Stimulated activated naive B cell treated with anti-CD40 and anti-IgM and Interleukin-4, amounts not matched to agents 10 μg/mL and 1 μg/mL and 100 μg/mL, for 72 hours (primary cell): ENCODE measurements around the gene PPM1G.

ENCODE experiments used
- ATAC-seq, 2 donors: fragments of 150-1000 bp; cut with Tn5 transposase; replicated peaks; 2 replicates each; pipeline ENCODE4 v1.10.0; 2021; ENCODE audit warnings: moderate library complexity in 1 of 2
- DNase-seq: peaks from one replicate; pipeline ENCODE4 v3.0.0; 2021
- H3K27ac Mint-ChIP-seq: one replicate; pipeline ENCODE4 v1.8.0; 2022; ENCODE audit warnings: mild to moderate bottlenecking, mixed read lengths
- H3K27me3 Mint-ChIP-seq, 2 donors: one replicate each; pipeline ENCODE4 v1.8.0; 2022; ENCODE audit warnings: mixed read lengths in 2 of 2
- H3K36me3 Mint-ChIP-seq, 2 donors: one replicate each; pipeline ENCODE4 v1.8.0; 2022; ENCODE audit warnings: mixed read lengths in 2 of 2, mild to moderate bottlenecking in 1 of 2
- H3K4me1 Mint-ChIP-seq, 2 donors: one replicate each; pipeline ENCODE4 v1.8.0; 2022; ENCODE audit warnings: mixed read lengths in 2 of 2, mild to moderate bottlenecking in 1 of 2
- H3K4me3 Mint-ChIP-seq, 2 donors: one replicate each; pipeline ENCODE4 v1.8.0; 2022; ENCODE audit warnings: mild to moderate bottlenecking in 2 of 2, mixed read lengths in 2 of 2, moderate library complexity in 1 of 2
- H3K9me3 Mint-ChIP-seq, 2 donors: one replicate each; pipeline ENCODE4 v1.8.0; 2022; ENCODE audit warnings: mixed read lengths in 2 of 2, mild to moderate bottlenecking in 1 of 2

Gene PPM1G

GRCh38 chr2:27390822-27391679 is 18.3 kb downstream of the PPM1G start:
- ATAC-seq = no peak
- no peak for DNase-seq
- H3K9me3 Mint-ChIP-seq = no peaks in the 10 kb centered on the region
- H3K27me3 Mint-ChIP-seq = no peaks in the 10 kb centered on the region
- H3K27ac Mint-ChIP-seq = no peak overlapping the region
- peaks cover 29 to 37% of the 10 kb centered on the region in 2 donors for H3K36me3 Mint-ChIP-seq
- H3K4me3 Mint-ChIP-seq = no peak overlapping the region
- peaks cover 10 to 16% of the 10 kb centered on the region in 2 donors for H3K4me1 Mint-ChIP-seq

GRCh38 chr2:27381577-27382181 is 27.7 kb downstream of the PPM1G start:
- H3K36me3 Mint-ChIP-seq = peaks cover 64 to 81% of the 10 kb centered on the region in 2 donors
- DNase-seq (no peak), ATAC-seq (no peak)
- H3K4me1 Mint-ChIP-seq = peaks cover 55 to 75% of the 10 kb centered on the region in 2 donors
- H3K27me3 Mint-ChIP-seq = no peaks in the 10 kb centered on the region
- peaks cover 0 to 3% of the 10 kb centered on the region in 2 donors for H3K9me3 Mint-ChIP-seq
- peak overlapping the region; percentile 91 to 94 for H3K4me3 Mint-ChIP-seq
- H3K27ac Mint-ChIP-seq = peak overlapping the region; percentile 97

- H3K36me3 Mint-ChIP-seq = peaks cover 68 to 86% of the 10 kb centered on the region in 2 donors
- peak; percentile 88 for DNase-seq
- peak within 1 kb of the TSS; percentile 91 to 94 for H3K4me3 Mint-ChIP-seq
Observed at GRCh38 chr2:27380626-27381545, 28.5 kb downstream of the PPM1G start, which contains the start of gene ZNF513. Gene ZNF513 (minus strand): TSS chr2:27380734. CDS start chr2:27380526, 208 bp downstream.

GRCh38 chr2:27379836-27380625 is 29.4 kb downstream of the PPM1G start:
- Mint-ChIP-seq H3K27me3 (no peaks in the 10 kb centered on the region), H3K27ac (peak overlapping the region; percentile 97), H3K4me3 (peak overlapping the region; percentile 91 to 94), H3K36me3 (peaks cover 65 to 83% of the 10 kb centered on the region in 2 donors), H3K4me1 (peaks cover 54 to 75% of the 10 kb centered on the region in 2 donors), H3K9me3 (peaks cover 0 to 3% of the 10 kb centered on the region in 2 donors)
- ATAC-seq = peak; percentile 61 to 64
- DNase-seq = no peak

More at GRCh38 chr2:27380626-27381545, 28.5 kb downstream of the PPM1G start, which contains the start of gene ZNF513:
- no peaks in the 10 kb centered on the region for H3K27me3 Mint-ChIP-seq
- ATAC-seq = peak; percentile 90 to 94
- H3K4me1 Mint-ChIP-seq = peaks cover 56 to 77% of the 10 kb centered on the region in 2 donors
- H3K27ac Mint-ChIP-seq = peak within 1 kb of the TSS; percentile 97
- H3K9me3 Mint-ChIP-seq = peaks cover 0 to 3% of the 10 kb centered on the region in 2 donors

GRCh38 chr2:27379383-27379835 is 30.0 kb downstream of the PPM1G start:
- Mint-ChIP-seq H3K4me3 (peak overlapping the region; percentile 91 to 94), H3K9me3 (peaks cover 0 to 3% of the 10 kb centered on the region in 2 donors), H3K27me3 (no peaks in the 10 kb centered on the region)

GRCh38 chr2:27378809-27379290 is 30.5 kb downstream of the PPM1G start:
- peak overlapping the region; percentile 91 to 94 for H3K4me3 Mint-ChIP-seq
- peaks cover 0 to 3% of the 10 kb centered on the region in 2 donors for H3K9me3 Mint-ChIP-seq
- H3K27ac Mint-ChIP-seq = peak overlapping the region; percentile 97
- no peak for DNase-seq
- peaks cover 60 to 81% of the 10 kb centered on the region in 2 donors for H3K36me3 Mint-ChIP-seq
- peaks cover 53 to 69% of the 10 kb centered on the region in 2 donors for H3K4me1 Mint-ChIP-seq
- no peaks in the 10 kb centered on the region for H3K27me3 Mint-ChIP-seq
- ATAC-seq = no peak

More at GRCh38 chr2:27379383-27379835, 30.0 kb downstream of the PPM1G start:
- ATAC-seq (no peak), DNase-seq (no peak)
- Mint-ChIP-seq H3K4me1 (peaks cover 56 to 72% of the 10 kb centered on the region in 2 donors), H3K36me3 (peaks cover 64 to 83% of the 10 kb centered on the region in 2 donors), H3K27ac (peak overlapping the region; percentile 97)

GRCh38 chr2:27378096-27378808 is 31.1 kb downstream of the PPM1G start:
- DNase-seq (no peak), ATAC-seq (no peak)
- Mint-ChIP-seq H3K9me3 (peaks cover 0 to 3% of the 10 kb centered on the region in 2 donors), H3K4me3 (peak overlapping the region; percentile 6 to 29), H3K36me3 (peaks cover 58 to 81% of the 10 kb centered on the region in 2 donors), H3K4me1 (peaks cover 49 to 70% of the 10 kb centered on the region in 2 donors), H3K27me3 (no peaks in the 10 kb centered on the region), H3K27ac (peak overlapping the region; percentile 82)

- Mint-ChIP-seq H3K36me3 (peaks cover 62 to 85% of the 10 kb centered on the region in 2 donors), H3K4me1 (peaks cover 51 to 76% of the 10 kb centered on the region in 2 donors), H3K27me3 (no peaks in the 10 kb centered on the region), H3K27ac (peak overlapping the region; percentile 82), H3K4me3 (peak overlapping the region; percentile 6 to 43), H3K9me3 (peaks cover 0 to 3% of the 10 kb centered on the region in 2 donors)
- ATAC-seq = no peak
- DNase-seq = no peak
Observed at GRCh38 chr2:27377618-27378095, 31.7 kb downstream of the PPM1G start.

- ATAC-seq = no peak
- peaks cover 57 to 80% of the 10 kb centered on the region in 2 donors for H3K4me1 Mint-ChIP-seq
- peak overlapping the region; percentile 32 to 43 for H3K4me3 Mint-ChIP-seq
- peaks cover 65 to 88% of the 10 kb centered on the region in 2 donors for H3K36me3 Mint-ChIP-seq
- H3K9me3 Mint-ChIP-seq = peaks cover 0 to 3% of the 10 kb centered on the region in 2 donors
- no peaks in the 10 kb centered on the region for H3K27me3 Mint-ChIP-seq
- no peak for DNase-seq
- peak overlapping the region; percentile 83 for H3K27ac Mint-ChIP-seq
Observed at GRCh38 chr2:27376866-27377617, 32.3 kb downstream of the PPM1G start.

GRCh38 chr2:27376151-27376865 is 33.1 kb downstream of the PPM1G start:
- peak overlapping the region in 1 of 2 donors; percentile 10 for H3K4me3 Mint-ChIP-seq
- peaks cover 62 to 85% of the 10 kb centered on the region in 2 donors for H3K36me3 Mint-ChIP-seq
- peaks cover 59 to 80% of the 10 kb centered on the region in 2 donors for H3K4me1 Mint-ChIP-seq
- H3K9me3 Mint-ChIP-seq = peaks cover 0 to 3% of the 10 kb centered on the region in 2 donors
- no peak for DNase-seq
- ATAC-seq = no peak
- H3K27me3 Mint-ChIP-seq = no peaks in the 10 kb centered on the region
- H3K27ac Mint-ChIP-seq = peak overlapping the region; percentile 83

GRCh38 chr2:27375513-27376099 is 33.8 kb downstream of the PPM1G start:
- Mint-ChIP-seq H3K4me3 (no peak overlapping the region), H3K36me3 (peaks cover 55 to 81% of the 10 kb centered on the region in 2 donors), H3K27me3 (no peaks in the 10 kb centered on the region), H3K27ac (peak overlapping the region; percentile 39), H3K9me3 (no peaks in the 10 kb centered on the region), H3K4me1 (peaks cover 54 to 76% of the 10 kb centered on the region in 2 donors)
- ATAC-seq (no peak), DNase-seq (no peak)
